ENCODE data around the gene PCSK6. TPM values are rescaled to one million over a fixed set of nuclear protein-coding genes. Genes with fewer than 3 reads are reported as not detected.
A peak's percentile ranks its signal among the peaks of the same experiment; 100 is the strongest.
"Not testable (repeated sequence)": the region's sequence is repeated elsewhere in the genome, so short reads cannot be mapped to it uniquely, and the experiment has no call there.

The PCSK6 gene
- total RNA-seq, 2 experiments from 2014 or later: 2.7 to 3.0 TPM

DNA sequence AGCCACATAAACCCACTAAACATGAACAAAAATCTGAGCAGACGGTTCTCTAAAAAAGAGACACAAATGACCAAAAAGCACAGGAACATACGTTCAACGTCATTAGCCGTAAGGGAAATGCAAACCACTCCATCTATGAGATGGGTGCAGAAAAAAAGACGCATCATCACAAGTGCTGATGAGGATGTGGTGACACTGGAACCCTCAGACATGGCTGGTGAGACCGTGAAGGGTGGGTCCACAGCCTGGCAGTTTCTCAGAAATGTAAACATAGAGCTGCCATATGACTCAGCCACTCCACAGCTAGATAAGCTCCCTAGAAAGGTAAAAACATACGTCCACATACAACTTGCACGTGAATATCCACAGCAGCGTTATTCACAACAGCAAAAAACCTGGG is 23.3 kb downstream of the PCSK6 start:
- Mint-ChIP-seq H3K4me1 (ENCODE audit: low read depth) (peaks cover 6% of the 10 kb centered on the region), H3K9me3 (peaks cover 7% of the 10 kb centered on the region), H3K27ac (no peak overlapping the region), H3K36me3 (ENCODE audit: low read depth) (no peaks in the 10 kb centered on the region), H3K4me3 (no peak overlapping the region), H3K27me3 (peaks cover 17% of the 10 kb centered on the region)
- POLR2A ChIA-PET: no interaction called here
- DNase-seq: peak; percentile 27
- CTCF ChIA-PET: no interaction called here
- peak; percentile 34 for ATAC-seq
- TF ChIP-seq, protein P1, sequence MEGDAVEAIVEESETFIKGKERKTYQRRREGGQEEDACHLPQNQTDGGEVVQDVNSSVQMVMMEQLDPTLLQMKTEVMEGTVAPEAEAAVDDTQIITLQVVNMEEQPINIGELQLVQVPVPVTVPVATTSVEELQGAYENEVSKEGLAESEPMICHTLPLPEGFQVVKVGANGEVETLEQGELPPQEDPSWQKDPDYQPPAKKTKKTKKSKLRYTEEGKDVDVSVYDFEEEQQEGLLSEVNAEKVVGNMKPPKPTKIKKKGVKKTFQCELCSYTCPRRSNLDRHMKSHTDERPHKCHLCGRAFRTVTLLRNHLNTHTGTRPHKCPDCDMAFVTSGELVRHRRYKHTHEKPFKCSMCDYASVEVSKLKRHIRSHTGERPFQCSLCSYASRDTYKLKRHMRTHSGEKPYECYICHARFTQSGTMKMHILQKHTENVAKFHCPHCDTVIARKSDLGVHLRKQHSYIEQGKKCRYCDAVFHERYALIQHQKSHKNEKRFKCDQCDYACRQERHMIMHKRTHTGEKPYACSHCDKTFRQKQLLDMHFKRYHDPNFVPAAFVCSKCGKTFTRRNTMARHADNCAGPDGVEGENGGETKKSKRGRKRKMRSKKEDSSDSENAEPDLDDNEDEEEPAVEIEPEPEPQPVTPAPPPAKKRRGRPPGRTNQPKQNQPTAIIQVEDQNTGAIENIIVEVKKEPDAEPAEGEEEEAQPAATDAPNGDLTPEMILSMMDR (IDR thresholded peaks at IDR 0.05): no peak
- intact Hi-C loops (cut with micrococcal nuclease): loop anchor here (10.0 kb wide), 1 partner anchor 61 kb away; no protein-coding TSS in a partner anchor

DNA sequence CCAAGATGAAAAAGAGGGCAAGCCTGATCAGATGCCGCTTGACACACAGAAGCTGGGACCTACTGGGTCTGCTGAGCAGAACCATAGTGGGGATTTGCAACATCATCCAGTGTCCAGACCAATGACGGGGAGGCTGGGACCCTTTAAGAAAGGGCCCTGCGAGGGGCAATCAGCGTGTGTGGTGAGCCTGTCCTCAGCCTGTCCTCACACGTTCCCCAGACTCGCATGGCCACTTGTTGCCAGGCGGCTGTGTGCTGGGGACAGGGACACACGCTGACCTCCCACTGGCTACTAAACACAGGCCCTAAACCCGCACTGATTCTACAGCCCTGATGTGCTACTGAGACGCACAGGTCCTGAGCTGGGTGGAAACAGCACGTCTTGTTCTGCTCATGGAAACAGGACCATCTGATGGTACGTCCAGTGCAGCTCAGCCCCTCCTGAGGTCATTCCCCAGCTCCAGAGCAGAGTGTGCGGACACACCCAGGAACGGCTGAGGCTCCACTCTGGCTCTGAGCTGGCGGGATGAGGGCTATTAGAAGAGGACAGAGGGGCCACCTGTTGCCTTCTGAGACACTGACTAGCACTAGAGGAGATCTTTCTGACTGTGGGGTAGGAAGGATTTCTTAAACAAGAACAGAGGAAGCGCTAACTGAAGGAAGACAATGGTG is 24.4 kb downstream of the PCSK6 start:
- peaks cover 14% of the 10 kb centered on the region for H3K27me3 Mint-ChIP-seq
- intact Hi-C loops (cut with micrococcal nuclease): loop anchor here (10.0 kb wide), 1 partner anchor 60 kb away; no protein-coding TSS in a partner anchor
- POLR2A ChIA-PET: no interaction called here
- H3K4me3 Mint-ChIP-seq: no peak overlapping the region
- H3K36me3 Mint-ChIP-seq (ENCODE audit: low read depth): no peaks in the 10 kb centered on the region
- TF ChIP-seq, protein P1 (IDR thresholded peaks at IDR 0.05): no peak
- no peak for DNase-seq
- CTCF ChIA-PET: no interaction called here
- no peak overlapping the region for H3K27ac Mint-ChIP-seq
- peaks cover 15% of the 10 kb centered on the region for H3K4me1 Mint-ChIP-seq (ENCODE audit: low read depth)
- ATAC-seq: no peak
- H3K9me3 Mint-ChIP-seq: peaks cover 7% of the 10 kb centered on the region

DNA sequence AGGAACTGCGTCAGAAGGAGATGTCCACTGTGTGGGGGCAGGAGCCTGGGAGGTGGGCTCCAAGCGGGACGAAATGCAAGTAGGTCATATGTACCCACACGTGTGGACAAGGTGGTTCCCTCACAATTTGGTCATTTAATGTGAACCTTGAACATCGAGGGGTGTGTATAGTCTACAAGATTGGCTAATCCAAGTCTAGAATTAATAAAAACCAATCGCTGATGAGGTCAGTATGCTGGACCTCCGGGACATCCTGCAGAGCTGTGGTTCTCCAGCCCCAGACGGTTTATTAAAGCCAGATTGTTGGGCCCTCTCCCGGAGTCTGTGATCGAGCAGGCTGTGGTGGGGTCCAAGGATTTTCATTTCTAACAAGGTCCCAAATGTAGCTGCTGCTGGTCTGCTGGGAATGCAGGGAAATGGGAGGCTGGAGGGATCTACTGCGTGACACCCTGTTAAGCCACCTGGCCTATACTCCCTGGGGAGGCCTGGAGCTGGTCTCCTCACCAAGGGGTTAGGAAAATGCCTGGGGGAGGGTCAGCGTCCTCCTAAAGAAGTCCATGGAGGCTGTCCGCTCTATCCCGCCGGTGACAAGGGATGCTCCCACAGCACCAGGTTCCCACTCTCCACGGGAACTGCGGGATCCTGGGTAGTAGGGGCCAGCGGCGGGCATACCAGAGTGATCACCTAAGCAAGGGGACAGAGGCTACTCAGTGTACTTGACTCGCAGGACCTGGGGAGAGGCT is 25.1 kb downstream of the PCSK6 start:
- Mint-ChIP-seq H3K4me3 (no peak overlapping the region), H3K27me3 (peaks cover 14% of the 10 kb centered on the region), H3K27ac (no peak overlapping the region), H3K9me3 (peaks cover 7% of the 10 kb centered on the region), H3K36me3 (ENCODE audit: low read depth) (no peaks in the 10 kb centered on the region), H3K4me1 (ENCODE audit: low read depth) (peaks cover 19% of the 10 kb centered on the region)
- TF ChIP-seq, protein P1 (IDR thresholded peaks at IDR 0.05): no peak
- ChIA-PET CTCF (no interaction called here), POLR2A (no interaction called here)
- DNase-seq: no peak
- no peak for ATAC-seq
- intact Hi-C loops (cut with micrococcal nuclease): loop anchor here (10.0 kb wide), 1 partner anchor 60 kb away; no protein-coding TSS in a partner anchor

DNA sequence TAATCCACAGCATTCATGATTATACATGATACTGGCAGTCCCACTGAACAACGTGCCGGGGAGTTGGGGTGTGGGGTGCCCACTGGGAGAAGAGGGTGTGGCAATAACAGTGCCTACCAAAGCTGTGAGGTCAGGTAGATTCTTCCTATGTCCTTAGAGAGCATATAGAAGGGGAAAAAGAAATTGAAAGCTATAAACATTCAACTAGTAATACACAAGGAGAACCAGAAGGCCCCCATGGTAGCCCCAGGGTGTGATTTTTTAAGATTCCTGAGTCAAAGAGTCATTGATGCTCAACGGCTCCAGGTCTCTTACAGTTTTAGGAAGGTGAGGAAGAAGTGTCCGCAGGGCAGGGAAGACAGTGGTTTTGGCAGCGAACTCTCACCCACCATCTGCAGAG is 25.8 kb downstream of the PCSK6 start:
- POLR2A ChIA-PET; CTCF ChIA-PET; DNase-seq; H3K27ac Mint-ChIP-seq; ATAC-seq; H3K4me3 Mint-ChIP-seq; H3K36me3 Mint-ChIP-seq (ENCODE audit: low read depth); H3K9me3 Mint-ChIP-seq: not testable (repeated sequence)
- Mint-ChIP-seq H3K4me1 (ENCODE audit: low read depth) (peaks cover 19% of the 10 kb centered on the region), H3K27me3 (peaks cover 14% of the 10 kb centered on the region)
- intact Hi-C loops (cut with micrococcal nuclease): loop anchor here (10.0 kb wide), 1 partner anchor 59 kb away; no protein-coding TSS in a partner anchor

DNA sequence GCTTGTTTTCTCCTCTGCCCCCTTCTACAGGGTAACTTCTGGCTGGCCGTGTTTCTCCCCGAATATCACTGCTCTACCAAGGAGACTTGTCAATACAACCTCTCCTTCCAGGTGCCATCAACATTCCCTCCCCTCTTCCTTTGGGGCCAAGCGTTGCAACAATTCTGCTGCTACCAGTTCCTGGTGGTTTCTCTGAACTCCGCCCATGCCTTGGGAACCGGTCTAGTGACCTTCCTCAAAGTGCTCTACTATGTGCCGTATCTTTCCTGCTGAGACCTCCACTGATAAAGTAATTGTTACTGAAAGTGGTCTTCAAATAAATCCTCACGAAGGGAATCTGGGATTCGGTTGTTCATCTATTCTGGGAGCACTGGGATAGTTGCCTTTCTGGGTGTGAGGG is 26.2 kb downstream of the PCSK6 start:
- ChIA-PET POLR2A (no interaction called here), CTCF (no interaction called here)
- peaks cover 7% of the 10 kb centered on the region for H3K9me3 Mint-ChIP-seq
- H3K4me1 Mint-ChIP-seq (ENCODE audit: low read depth): peaks cover 19% of the 10 kb centered on the region
- intact Hi-C loops (cut with micrococcal nuclease): loop anchor here (10.0 kb wide), 1 partner anchor 58 kb away; no protein-coding TSS in a partner anchor
- DNase-seq (no peak), ATAC-seq (no peak)
- H3K36me3 Mint-ChIP-seq (ENCODE audit: low read depth): no peaks in the 10 kb centered on the region
- no peak overlapping the region for H3K4me3 Mint-ChIP-seq
- peaks cover 14% of the 10 kb centered on the region for H3K27me3 Mint-ChIP-seq
- no peak overlapping the region for H3K27ac Mint-ChIP-seq
- TF ChIP-seq, protein P1 (IDR thresholded peaks at IDR 0.05): no peak
